ENCODE measurements around the gene IL7R. TPM values are rescaled to one million over a fixed set of nuclear protein-coding genes. Genes with fewer than 3 reads are reported as not detected.

Gene IL7R
- polyA plus RNA-seq, 1 experiment: 43.7 TPM

DNA sequence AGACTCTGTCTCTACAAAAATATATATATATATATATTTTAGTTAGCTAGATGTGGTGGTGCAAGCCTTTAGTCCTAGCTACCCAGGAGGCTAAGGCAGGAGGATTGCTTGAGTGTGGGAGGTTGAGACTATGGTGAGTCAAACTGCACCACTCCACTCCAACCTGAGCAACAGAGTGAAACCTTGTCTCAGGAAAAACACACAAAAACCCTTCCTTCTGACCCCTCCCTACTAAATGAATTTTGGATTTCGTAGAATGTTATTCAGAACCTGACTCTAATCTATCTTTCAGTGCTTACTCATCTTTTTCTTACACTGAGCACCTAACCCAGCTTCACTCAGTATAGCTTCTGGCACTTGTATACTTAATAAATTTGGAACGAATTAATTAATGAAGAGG, 35.2 kb upstream of the IL7R start:
- POLR2A ChIA-PET: no interaction called here
- H3K4me3 ChIP-seq (ENCODE audit: low read depth, low read length): no peak overlapping the region
- no peaks in the 10 kb centered on the region for H3K27me3 ChIP-seq (ENCODE audit: control insufficient read depth, insufficient read depth, low read length)
- DNase-seq (ENCODE audit: low read depth, low spot score): no peak
- TF ChIP-seq, protein P1, sequence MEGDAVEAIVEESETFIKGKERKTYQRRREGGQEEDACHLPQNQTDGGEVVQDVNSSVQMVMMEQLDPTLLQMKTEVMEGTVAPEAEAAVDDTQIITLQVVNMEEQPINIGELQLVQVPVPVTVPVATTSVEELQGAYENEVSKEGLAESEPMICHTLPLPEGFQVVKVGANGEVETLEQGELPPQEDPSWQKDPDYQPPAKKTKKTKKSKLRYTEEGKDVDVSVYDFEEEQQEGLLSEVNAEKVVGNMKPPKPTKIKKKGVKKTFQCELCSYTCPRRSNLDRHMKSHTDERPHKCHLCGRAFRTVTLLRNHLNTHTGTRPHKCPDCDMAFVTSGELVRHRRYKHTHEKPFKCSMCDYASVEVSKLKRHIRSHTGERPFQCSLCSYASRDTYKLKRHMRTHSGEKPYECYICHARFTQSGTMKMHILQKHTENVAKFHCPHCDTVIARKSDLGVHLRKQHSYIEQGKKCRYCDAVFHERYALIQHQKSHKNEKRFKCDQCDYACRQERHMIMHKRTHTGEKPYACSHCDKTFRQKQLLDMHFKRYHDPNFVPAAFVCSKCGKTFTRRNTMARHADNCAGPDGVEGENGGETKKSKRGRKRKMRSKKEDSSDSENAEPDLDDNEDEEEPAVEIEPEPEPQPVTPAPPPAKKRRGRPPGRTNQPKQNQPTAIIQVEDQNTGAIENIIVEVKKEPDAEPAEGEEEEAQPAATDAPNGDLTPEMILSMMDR (IDR thresholded peaks at IDR 0.05; ENCODE audit: low read depth, low read length): no peak
- no peak overlapping the region for H3K27ac ChIP-seq (ENCODE audit: low read depth, low read length)
- CTCF ChIA-PET: interaction anchor here (1.9 kb wide), 1 partner anchor 103 kb away, joined by 6 read pairs; no protein-coding TSS in a partner anchor
- H3K9me3 ChIP-seq (ENCODE audit: control insufficient read depth, insufficient read depth, low read length): no peaks in the 10 kb centered on the region

DNA sequence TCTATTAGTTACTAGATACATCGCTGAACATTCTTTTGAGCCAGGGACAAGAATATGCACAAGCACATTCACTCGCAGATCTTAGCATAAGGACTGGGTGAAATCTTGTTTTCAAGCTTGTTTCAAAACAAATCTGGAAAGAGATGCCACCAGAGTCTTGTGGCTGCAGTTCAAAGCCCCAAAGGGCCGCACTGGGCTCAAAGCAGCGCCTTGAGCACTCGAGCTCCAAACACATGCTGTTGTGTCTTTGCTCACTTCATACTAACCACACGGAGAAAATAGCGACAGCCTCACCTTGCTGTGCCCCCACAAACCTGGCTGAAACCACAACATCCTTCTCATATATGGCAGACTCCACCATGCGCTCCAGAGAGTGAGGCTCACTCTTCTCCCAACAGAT, 34.2 kb upstream of the IL7R start:
- Histone ChIP-seq H3K27ac (ENCODE audit: low read depth, low read length) (no peak overlapping the region), H3K4me3 (ENCODE audit: low read depth, low read length) (no peak overlapping the region), H3K27me3 (ENCODE audit: control insufficient read depth, insufficient read depth, low read length) (peaks cover 2% of the 10 kb centered on the region), H3K9me3 (ENCODE audit: control insufficient read depth, insufficient read depth, low read length) (no peaks in the 10 kb centered on the region)
- TF ChIP-seq, protein P1 (IDR thresholded peaks at IDR 0.05; ENCODE audit: low read depth, low read length): no peak
- CTCF ChIA-PET: no interaction called here
- POLR2A ChIA-PET: no interaction called here
- no peak for DNase-seq (ENCODE audit: low read depth, low spot score)

DNA sequence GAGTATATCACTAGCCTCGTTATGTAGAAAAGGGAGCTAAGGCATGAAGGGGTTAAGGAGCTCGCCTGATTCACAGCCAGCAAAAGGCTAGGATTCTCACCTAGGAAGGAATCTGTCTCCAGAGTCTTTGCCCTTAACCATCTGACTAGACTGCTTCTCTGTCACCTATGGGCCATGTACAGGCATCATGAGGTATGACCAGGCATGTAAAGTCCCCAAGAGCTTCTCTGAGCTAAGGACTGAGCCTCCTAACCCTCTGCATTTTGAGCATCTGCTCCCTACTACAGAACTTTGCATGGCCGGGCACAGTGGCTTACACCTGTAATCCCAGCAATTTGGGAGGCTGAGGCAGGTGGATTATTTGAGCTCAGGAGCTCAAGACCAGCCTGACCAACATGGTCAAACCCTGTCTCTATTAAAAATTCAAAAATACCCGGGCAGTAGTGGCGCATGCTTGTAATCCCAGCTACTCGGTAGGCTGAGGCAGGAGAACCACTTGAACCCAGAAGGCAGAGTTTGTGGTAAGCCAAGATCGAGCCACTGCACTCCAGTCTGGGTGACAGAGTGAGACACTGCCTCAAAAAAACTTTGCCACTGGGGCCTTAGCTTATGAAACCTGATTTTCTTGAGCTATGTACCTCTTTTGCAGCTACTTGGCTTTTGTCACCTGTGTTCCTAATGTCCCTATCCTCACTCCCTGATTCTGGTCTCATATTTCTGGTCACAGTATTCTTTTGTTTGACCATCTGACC, 33.2 kb upstream of the IL7R start:
- Histone ChIP-seq H3K4me3 (ENCODE audit: low read depth, low read length) (no peak overlapping the region), H3K27ac (ENCODE audit: low read depth, low read length) (no peak overlapping the region), H3K9me3 (ENCODE audit: control insufficient read depth, insufficient read depth, low read length) (no peaks in the 10 kb centered on the region), H3K27me3 (ENCODE audit: control insufficient read depth, insufficient read depth, low read length) (peaks cover 2% of the 10 kb centered on the region)
- TF ChIP-seq, protein P1 (IDR thresholded peaks at IDR 0.05; ENCODE audit: low read depth, low read length): no peak
- POLR2A ChIA-PET: no interaction called here
- DNase-seq (ENCODE audit: low read depth, low spot score): no peak
- CTCF ChIA-PET: no interaction called here

DNA sequence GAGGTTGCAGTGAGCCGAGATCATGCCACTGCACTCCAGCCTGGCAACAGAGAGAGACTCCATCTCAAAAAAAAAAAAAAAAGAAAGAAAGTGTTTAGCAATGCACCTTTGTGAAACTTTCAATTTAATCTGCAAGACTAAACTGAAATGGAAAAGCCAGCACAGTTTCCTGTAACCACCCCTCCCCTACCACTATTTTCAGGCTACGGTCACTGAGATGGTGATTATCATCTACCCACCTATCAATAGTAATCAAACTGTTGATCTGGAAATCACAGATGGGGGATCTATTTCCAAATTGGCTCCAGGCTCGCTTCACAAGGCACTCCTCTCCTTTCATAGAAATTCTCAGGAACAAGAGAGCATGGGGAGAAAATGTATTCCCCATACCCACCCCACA, 30.6 kb upstream of the IL7R start:
- TF ChIP-seq, protein P1 (IDR thresholded peaks at IDR 0.05; ENCODE audit: low read depth, low read length): no peak
- H3K27me3 ChIP-seq (ENCODE audit: control insufficient read depth, insufficient read depth, low read length): peaks cover 2% of the 10 kb centered on the region
- no peak overlapping the region for H3K27ac ChIP-seq (ENCODE audit: low read depth, low read length)
- CTCF ChIA-PET: no interaction called here
- H3K9me3 ChIP-seq (ENCODE audit: control insufficient read depth, insufficient read depth, low read length): no peaks in the 10 kb centered on the region
- POLR2A ChIA-PET: no interaction called here
- no peak overlapping the region for H3K4me3 ChIP-seq (ENCODE audit: low read depth, low read length)
- no peak for DNase-seq (ENCODE audit: low read depth, low spot score)

DNA sequence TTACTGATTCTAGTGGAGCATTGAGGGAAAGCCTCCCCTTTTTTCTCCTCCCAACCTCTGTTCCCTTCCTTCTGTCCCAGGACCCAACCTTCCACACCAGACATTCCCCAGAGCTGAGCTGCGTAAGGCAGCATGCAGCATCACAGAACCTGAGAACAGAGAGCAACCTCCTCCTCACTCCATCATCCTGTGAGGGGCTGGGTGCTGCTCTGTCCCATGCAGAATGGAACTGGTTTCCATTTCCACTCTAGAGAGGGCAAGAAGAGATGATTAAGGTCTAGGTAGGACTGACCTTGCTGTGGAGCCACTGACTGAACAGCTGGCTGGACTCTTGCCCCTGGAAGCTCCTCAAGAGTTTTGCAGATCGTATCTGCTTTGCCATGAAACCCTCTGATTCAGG, 30.1 kb upstream of the IL7R start:
- TF ChIP-seq, protein P1 (IDR thresholded peaks at IDR 0.05; ENCODE audit: low read depth, low read length): no peak
- ChIA-PET CTCF (no interaction called here), POLR2A (no interaction called here)
- Histone ChIP-seq H3K27me3 (ENCODE audit: control insufficient read depth, insufficient read depth, low read length) (peaks cover 2% of the 10 kb centered on the region), H3K4me3 (ENCODE audit: low read depth, low read length) (no peak overlapping the region), H3K9me3 (ENCODE audit: control insufficient read depth, insufficient read depth, low read length) (no peaks in the 10 kb centered on the region), H3K27ac (ENCODE audit: low read depth, low read length) (no peak overlapping the region)
- no peak for DNase-seq (ENCODE audit: low read depth, low spot score)
